GM18499 (cell line): ENCODE results near the gene YIPF2.
"Not testable (repeated sequence)": the region's sequence is repeated elsewhere in the genome, so short reads cannot be mapped to it uniquely, and the experiment has no call there.

Experiments used
- ATAC-seq: cut with Tn5 transposase; IDR thresholded peaks from one replicate; pipeline ENCODE4 v1.9.1; 2021; ENCODE audit warnings: moderate number of reproducible peaks; ENCODE audit not compliant: insufficient read depth, unreplicated experiment

YIPF2 gene

GRCh38 chr19:10928563-10929401, at the start of gene YIPF2, which contains the start of gene TIMM29:
Gene YIPF2, minus strand, starts transcription at chr19:10928639. Its CDS starts 229 bp downstream, at chr19:10928410.
Gene TIMM29, plus strand, starts transcription at chr19:10928811. Its CDS starts 12 bp downstream, at chr19:10928823.
- peak; percentile 59 for ATAC-seq

DNA sequence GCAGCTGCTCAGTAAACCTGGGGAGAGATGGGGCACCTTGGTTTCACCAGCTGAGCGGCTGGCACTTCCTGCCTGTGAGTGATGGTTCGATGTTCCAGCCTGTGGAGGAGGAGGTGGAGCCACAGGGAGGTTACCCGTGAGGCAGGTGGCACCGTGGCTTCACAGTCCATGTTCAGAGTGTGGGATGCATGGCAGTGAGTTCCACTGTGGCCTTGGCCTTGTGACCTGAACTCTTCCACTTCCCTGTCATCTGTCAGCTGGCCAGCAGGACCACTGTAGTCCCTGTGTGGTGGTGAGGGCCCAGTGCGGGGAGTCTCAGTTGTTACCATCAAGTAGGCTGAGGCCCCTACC, 49.3 kb upstream of the YIPF2 start:
- ATAC-seq = no peak

DNA sequence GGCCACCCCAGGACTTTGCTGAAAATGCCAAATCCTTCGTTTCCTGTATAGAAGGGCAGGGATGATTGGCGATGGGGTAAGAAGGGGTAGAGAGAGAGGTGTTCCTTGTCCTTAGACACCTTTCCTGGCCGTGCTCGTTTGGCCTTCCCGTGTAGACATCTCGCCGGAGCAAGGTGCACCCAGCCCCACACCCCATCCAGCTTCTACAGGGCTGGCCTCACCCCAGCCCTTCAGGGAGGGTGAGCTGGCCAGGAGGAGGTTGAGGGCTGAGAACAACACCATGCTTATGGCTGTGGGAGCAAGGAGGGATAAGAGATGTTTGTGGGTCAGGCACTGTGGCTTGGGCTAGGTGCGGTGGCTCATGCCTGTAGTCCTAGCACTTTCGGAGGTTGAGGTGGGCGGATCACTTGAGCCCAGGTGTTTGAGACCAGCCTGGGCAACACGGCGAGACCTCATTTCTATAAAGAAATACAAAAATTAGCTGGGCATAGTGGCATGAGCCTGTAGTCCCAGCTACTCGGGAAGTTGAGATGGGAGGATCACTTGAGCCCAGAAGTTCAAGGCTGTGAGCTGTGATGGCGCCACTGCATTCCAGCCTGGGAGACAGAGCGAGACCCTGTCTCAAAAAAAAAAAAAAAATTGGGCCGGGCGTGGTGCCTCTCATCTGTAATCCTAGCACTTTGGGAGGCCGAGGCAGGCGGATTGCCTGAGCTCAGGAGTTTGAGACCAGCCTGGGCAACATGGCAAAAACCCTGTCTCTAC, 47.9 kb upstream of the YIPF2 start:
- no peak for ATAC-seq

- no peak for ATAC-seq
Observed at GRCh38 chr19:10975374-10976130, 47.1 kb upstream of the YIPF2 start.

DNA sequence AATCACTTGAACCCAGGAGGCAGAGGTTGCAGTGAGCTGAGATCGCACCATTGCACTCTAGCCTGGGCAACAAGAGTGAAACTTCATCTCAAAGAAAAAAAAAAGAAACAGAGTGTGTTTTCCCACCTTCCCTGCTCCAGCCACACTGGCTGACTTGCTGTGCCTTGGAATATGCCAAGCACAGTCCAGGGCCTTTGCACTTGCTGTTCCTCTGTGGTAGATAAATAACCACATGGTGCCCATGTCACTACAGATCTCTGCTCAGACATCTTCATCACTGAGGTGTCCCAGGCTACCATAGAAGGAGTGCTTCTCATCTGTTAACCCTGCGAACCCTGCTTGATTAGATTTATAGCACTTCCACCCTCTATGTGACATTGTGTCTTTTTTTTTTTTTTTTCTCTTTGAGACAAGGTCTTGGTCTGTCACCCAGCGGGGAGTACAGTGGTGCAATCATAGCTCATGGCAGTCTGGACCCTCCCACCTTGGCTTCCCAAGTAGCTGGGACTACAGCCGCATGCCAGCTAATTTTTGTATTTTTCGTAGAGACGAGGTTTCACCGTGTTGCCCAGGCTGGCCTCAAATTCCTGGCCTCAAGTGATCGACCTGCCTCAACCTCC, 42.8 kb upstream of the YIPF2 start:
- ATAC-seq = no peak

DNA sequence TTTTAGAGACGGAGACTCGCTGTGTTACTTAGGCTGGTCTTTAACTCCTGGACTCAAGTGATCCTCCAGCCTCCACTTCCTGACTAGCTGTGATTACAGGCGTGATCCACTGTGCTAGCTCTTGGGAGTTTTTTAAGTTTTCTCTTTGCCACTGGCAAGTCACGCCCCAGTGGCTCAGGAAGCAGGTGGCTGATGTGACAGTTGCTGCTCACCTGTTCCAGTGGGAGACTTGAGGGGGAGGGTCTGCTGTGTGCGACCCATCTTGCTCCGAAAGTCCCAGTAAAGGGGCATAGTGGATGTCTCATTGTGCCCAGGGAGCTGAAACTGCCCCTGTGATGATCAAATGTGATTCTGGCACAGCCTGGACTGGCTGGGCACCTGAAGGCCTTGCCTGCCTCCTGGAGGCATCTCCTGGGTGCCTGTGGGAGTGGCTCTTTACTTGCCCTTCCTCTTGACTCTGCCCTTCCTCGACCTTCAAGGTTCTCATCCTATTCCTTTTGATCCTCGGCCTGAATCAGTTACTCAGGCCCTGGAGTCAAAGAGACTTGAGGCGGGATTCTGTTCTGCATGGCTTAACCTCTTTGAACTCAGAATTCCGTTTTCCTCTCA, 40.2 kb upstream of the YIPF2 start:
- no peak for ATAC-seq

GRCh38 chr19:10966809-10967208, 38.4 kb upstream of the YIPF2 start:
- ATAC-seq = no peak

GRCh38 chr19:10965398-10965797, 37.0 kb upstream of the YIPF2 start:
- ATAC-seq = no peak

DNA sequence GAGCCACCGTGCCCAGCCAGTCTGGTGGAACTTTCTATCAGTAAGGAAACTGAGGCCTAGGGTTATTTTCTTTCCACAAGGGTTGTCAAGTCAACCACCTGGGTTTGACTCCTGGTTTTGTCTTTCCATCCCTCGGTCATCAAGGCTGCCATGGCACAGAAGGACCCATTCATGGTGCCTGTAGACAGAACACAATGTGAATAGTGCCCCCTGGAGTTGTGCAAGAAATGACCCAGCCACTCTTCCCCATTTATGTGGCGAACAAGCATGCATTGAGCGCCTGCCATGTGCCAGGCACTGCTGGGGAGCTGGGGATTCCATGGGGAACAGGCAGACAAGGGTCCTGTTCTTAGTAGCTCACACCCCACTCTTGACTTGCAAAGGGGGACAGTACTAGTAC, 36.5 kb upstream of the YIPF2 start:
- no peak for ATAC-seq

GRCh38 chr19:10963865-10964264, 35.4 kb upstream of the YIPF2 start:
- no peak for ATAC-seq

DNA sequence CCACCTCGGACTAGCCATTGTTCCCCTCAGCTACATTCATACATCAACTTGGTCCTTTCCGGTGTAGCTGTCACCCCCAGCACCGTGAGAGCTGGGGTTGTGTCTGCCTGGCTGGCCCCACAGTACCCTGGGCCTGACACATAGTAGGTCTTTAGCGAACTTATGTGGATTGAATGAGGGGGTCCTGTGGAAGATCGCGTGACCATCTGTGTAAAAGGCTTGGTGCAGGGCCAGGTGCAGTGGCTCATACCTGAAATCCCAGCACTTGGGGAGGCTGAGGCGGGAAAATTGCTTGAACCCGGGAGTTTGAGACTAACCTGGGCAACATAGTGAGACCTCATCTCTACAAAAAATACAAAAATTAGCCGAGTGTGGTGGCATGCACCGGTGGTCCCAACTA, 34.4 kb upstream of the YIPF2 start:
- ATAC-seq = no peak

DNA sequence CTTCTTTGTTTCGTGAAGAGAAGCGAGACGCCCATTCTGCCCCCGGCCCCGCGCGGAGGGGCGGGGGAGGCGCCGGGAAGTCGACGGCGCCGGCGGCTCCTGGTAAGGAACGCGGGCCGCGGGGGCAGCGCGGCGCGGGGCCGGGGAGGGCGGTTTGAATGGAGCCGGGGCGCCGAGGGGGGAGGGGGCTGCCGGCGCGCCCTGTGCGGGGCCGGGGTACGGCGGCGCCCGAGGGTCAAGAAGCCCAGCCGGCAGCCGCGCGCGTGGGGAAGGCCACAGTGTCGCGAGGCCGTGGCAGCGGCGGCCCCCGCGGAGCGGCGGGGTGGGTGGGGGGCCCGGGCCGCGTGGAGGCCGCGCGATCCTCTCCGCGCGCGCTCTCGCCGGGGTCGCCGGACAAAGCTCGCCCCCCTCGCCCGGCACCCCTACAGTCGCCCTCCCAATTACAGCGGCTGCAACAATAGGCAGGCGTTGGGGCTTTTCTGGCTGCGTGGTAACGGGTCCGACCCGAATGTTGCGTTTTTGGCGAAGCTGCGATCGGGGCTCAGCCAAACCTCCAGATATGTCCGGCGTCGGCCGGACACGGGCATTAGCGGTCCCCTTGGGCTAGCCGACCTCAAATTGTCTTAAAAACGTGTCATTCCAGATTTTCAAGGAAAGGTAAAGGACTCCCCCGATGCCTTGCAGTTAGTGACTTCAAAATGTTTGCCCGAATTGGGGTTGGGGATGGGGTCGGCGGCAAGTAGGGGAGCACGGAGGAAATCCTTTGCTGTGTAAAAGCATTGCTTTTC, 32.8 kb upstream of the YIPF2 start:
- ATAC-seq = peak; percentile 5

- peak; percentile 42 for ATAC-seq
Observed at GRCh38 chr19:10960314-10961072, 32.1 kb upstream of the YIPF2 start, which contains the start of gene SMARCA4. Gene SMARCA4, plus strand, starts transcription at chr19:10961030. Its CDS starts 23,122 bp downstream, at chr19:10984152.

DNA sequence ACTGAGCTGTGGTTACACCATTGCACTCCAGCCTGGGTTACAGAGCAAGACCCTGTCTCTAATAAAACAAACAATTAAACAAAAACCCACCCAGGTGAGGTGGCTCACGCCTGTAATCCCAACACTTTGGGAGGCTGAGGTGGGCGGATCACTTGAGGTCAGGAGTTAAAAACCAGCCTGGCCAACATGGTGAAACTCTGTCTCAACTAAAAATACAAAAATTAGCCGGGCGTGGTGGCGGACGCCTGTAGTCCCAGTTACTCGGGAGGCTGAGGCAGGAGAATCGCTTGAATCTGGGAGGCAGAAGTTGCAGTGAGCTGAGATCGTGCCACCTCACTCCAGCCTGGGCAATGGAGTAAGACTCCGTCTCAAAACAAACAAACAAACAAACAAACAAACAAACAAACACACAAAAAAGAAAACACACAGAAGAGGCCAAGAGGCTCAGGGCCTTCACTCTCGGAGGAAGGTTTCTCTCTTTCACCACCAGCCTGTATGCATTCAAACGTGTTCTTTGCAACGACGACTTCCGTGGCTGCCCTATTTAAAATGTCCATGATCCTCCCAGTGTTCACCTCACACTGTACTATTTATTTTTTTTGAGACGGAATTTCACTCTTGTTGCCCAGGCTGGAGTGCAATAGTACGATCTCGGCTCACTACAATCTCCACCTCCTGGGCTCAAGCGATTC, 31.0 kb upstream of the YIPF2 start:
- not testable (repeated sequence) for ATAC-seq

GRCh38 chr19:10952809-10953208, 24.4 kb upstream of the YIPF2 start:
- no peak for ATAC-seq

GRCh38 chr19:10946958-10947657, 18.7 kb upstream of the YIPF2 start:
- ATAC-seq = no peak

DNA sequence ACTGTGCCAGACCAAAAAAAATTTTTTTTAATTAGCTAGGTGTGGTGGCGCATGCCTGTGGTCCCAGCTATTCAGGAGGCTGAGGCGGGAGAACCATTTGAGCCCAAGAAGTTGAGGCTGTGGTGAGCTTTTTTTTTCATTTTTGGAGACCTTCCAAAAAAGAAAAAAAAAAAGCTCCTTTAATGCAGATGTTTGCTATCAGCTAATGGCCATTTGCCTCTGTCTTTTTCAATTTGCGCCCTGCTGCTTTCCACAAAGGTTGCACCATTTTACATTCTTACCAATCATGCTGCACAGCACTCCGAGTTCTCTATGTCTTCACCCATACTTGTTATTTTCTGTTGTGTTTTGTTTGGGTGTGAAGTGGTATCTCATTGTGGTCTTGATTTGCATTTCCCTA, 16.8 kb upstream of the YIPF2 start:
- ATAC-seq = no peak
